GM12864 (cell line): Measurements from ENCODE around the gene SKAP1.

Source experiments
- DNase-seq: peaks from one replicate; pipeline ENCODE4 v3.0.0-alpha.2; 2011; ENCODE audit warnings: low read depth
- H3K4me3 ChIP-seq: 2 replicates; pipeline ENCODE4 v1.5.1; 2011; ENCODE audit warnings: mild to moderate bottlenecking, low read depth, low read length, control low read depth
- TF ChIP-seq, protein P1 (sequence below): IDR thresholded peaks from 2 replicates; pipeline ENCODE4 v1.5.1; 2011; ENCODE audit warnings: low read depth, mild to moderate bottlenecking, moderate library complexity, low read length, control low read depth, inconsistent platforms; ENCODE audit errors: missing control alignments

SKAP1 gene

DNA sequence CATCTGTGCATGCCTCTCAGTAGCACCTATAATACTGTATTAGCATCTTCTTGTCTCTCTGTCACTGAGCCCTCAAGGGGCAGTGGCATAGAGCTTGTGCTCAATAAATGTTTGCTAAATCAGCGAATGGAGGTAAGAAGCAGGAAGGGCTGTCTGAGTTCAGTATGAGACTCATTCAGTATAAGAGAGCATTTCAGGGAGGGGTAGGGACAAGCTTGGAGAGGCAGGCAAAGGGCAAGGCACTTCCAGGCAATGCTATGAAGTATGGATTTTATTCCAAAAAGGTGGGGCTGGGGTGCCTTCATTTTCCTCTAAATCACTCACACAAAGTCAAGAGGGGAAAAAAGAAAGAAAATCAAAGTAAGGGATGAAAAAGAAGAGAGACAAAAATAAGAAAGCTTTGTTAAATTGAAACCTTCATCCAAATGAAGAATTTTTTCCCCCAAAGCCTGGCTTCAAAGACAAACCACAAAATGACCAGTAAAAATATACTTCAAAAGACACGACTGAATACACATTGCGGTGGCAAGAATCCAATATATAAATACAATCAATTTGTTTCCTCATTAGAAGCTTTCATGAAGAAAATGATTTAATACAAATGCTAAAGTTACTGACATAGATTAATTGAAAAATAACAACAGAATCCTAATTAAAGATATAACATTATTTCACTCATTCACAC lies 51.2 kb downstream of the SKAP1 start:
- no peak for DNase-seq
- TF ChIP-seq, protein P1, sequence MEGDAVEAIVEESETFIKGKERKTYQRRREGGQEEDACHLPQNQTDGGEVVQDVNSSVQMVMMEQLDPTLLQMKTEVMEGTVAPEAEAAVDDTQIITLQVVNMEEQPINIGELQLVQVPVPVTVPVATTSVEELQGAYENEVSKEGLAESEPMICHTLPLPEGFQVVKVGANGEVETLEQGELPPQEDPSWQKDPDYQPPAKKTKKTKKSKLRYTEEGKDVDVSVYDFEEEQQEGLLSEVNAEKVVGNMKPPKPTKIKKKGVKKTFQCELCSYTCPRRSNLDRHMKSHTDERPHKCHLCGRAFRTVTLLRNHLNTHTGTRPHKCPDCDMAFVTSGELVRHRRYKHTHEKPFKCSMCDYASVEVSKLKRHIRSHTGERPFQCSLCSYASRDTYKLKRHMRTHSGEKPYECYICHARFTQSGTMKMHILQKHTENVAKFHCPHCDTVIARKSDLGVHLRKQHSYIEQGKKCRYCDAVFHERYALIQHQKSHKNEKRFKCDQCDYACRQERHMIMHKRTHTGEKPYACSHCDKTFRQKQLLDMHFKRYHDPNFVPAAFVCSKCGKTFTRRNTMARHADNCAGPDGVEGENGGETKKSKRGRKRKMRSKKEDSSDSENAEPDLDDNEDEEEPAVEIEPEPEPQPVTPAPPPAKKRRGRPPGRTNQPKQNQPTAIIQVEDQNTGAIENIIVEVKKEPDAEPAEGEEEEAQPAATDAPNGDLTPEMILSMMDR: no peak
- H3K4me3 ChIP-seq: no peak overlapping the region

DNA sequence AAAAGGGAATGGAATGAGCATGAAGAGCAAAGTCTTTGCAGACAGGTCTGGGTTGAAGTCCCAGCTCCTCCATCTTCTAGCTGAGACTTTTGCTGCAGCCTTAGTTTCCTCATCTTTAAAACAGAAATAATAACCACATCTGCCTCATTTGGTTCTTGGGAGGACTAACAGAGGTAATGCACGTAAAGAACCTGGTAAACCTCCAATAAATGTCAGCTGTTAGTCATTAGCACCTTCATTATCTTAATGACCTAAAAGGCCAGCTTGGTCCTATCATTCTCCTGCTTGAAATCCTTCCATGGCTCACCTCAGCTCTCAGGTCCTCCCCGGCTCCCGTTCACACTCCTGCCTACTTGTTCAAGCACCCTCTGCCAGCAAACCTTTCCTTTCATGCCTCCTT lies 51.8 kb downstream of the SKAP1 start:
- H3K4me3 ChIP-seq: no peak overlapping the region
- TF ChIP-seq, protein P1: no peak
- no peak for DNase-seq

DNA sequence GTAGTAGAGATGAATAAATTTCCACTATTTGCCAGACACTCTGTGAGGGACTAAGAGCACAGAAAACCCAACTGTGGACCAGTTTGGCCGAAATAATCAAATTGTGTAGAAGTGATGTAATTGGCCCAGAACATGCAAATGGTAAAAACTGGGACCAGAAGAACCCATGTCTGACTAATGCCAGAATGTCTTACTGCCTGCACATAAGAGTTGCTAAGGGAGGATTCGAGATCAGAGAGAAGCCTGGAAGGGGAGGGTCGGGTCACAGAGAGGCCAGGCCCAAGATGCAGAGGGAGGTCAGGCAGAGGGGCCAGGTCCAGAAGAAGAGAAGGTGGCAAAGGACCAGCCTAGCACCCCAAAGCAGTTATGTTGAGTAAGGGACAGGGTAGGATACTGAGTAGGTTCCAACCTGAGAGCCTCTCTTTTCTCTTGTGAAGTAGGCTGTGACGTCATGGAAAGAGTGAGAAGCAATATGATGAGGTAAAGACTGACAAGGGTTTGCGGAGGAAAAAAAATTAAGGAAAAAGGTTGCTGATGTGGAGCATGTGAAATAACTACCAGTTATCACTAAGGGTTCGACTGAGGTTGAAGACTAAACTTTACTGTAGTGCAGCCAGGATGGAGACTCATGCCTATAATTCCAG lies 53.2 kb downstream of the SKAP1 start:
- H3K4me3 ChIP-seq: no peak overlapping the region
- TF ChIP-seq, protein P1: no peak
- no peak for DNase-seq

DNA sequence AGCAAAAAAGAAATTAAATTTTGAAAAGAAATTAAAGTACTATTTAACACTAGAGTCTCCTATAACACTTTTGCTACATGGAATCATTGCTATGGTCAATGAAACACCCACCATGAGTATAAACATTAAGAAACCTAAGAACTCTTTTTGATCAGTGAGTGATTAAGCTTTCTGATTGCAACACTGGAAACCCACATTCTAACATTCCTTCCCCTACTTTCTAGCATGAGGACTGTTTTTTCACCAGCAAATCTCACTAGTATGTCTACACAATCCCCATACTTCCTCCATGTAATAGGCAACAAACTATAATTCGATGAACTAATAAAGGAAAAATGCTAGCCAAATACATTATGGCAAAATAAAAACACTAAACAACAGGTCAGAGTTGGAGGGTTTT lies 54.7 kb downstream of the SKAP1 start:
- DNase-seq: no peak
- TF ChIP-seq, protein P1: no peak
- no peak overlapping the region for H3K4me3 ChIP-seq

DNA sequence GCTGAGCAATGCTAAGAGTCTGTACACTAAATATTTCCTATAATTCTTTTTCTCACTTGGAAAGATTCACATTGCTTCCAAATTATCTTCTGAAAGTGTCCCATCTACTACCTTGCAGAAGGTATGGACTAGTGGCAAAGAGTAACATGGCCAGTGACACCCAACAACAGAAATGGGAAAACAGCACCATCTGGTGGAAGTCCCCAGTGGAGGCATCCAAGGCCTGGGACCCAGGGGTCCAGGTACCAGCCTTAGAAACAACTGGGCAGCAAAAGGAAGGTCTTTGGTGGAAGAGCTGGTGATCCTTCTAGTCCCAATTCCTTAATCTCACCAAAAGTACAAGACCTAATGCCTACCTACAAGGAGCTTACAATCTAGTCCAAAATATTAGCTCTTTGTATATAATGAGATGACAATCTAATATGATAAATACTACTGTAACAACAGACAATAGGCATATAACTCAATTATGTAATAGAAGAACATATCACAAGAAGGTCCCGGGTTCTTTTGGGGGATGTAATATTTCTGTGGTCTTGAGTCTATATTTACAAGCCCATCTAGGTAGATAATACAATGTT lies 55.3 kb downstream of the SKAP1 start:
- DNase-seq: peak; percentile 1
- TF ChIP-seq, protein P1: peak; percentile 66
- H3K4me3 ChIP-seq: no peak overlapping the region

DNA sequence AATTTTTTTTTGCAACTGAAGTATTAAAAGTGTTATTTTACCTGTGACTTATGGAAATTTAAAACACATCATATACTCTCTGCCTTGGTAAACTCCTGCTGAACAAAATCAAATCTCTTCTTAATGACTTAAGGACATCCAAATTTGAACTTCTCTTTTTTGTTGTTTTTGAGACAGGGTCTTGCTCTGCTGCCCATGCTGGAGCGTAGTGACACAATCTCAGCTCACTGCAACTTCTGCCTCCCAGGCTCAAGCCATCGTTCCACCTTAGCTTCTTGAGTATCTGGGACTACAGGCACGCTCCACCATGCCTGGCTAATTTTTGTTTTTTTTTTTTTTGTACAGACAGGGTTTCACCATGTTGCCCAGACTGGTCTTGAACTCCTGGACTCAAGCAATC lies 56.1 kb downstream of the SKAP1 start:
- no peak overlapping the region for H3K4me3 ChIP-seq
- TF ChIP-seq, protein P1: no peak
- DNase-seq: no peak
